Stimulated activated CD4-positive, alpha-beta T cell treated with anti-CD3 and anti-CD28 coated beads, TNF-alpha, amount 100 ng/mL, for 1 hour (primary cell): ENCODE measurements around the gene ALMS1.
"Not testable (repeated sequence)": the region's sequence is repeated elsewhere in the genome, so short reads cannot be mapped to it uniquely, and the experiment has no call there.

ENCODE experiments used
- DNase-seq, 3 donors: peaks; one replicate each; pipeline ENCODE4 v3.0.0-alpha.2; 2020; ENCODE audit warnings: low read depth in 3 of 3, low spot score in 1 of 3

Gene ALMS1

GRCh38 chr2:73386894-73387636 is 1.4 kb downstream of the ALMS1 start:
- DNase-seq, result no peak

GRCh38 chr2:73402386-73403103 is 16.9 kb downstream of the ALMS1 start:
- no peak for DNase-seq

- no peak for DNase-seq
Observed at GRCh38 chr2:73403237-73403636, 17.6 kb downstream of the ALMS1 start.

GRCh38 chr2:73404409-73404808 is 18.8 kb downstream of the ALMS1 start:
- no peak for DNase-seq

GRCh38 chr2:73406996-73407395 is 21.4 kb downstream of the ALMS1 start:
- no peak for DNase-seq

GRCh38 chr2:73408198-73408597 is 22.6 kb downstream of the ALMS1 start:
- no peak for DNase-seq

GRCh38 chr2:73414696-73415095 is 29.1 kb downstream of the ALMS1 start:
- no peak for DNase-seq

- DNase-seq, result no peak
Observed at GRCh38 chr2:73415906-73416305, 30.3 kb downstream of the ALMS1 start.

- no peak for DNase-seq
Observed at GRCh38 chr2:73418343-73418742, 32.7 kb downstream of the ALMS1 start.

- no peak for DNase-seq
Observed at GRCh38 chr2:73423913-73424312, 38.3 kb downstream of the ALMS1 start.

GRCh38 chr2:73426176-73426575 is 40.5 kb downstream of the ALMS1 start:
- no peak for DNase-seq

GRCh38 chr2:73436019-73436418 is 50.4 kb downstream of the ALMS1 start:
- no peak for DNase-seq

GRCh38 chr2:73444202-73444601 is 58.6 kb downstream of the ALMS1 start:
- no peak for DNase-seq

- DNase-seq, result no peak
Observed at GRCh38 chr2:73448856-73449255, 63.2 kb downstream of the ALMS1 start.

GRCh38 chr2:73449404-73449803 is 63.8 kb downstream of the ALMS1 start:
- no peak for DNase-seq

- no peak for DNase-seq
Observed at GRCh38 chr2:73451263-73451972, 65.8 kb downstream of the ALMS1 start.

- DNase-seq, result no peak
Observed at GRCh38 chr2:73457982-73458381, 72.3 kb downstream of the ALMS1 start.

- not testable (repeated sequence) for DNase-seq
Observed at GRCh38 chr2:73462388-73462787, 76.8 kb downstream of the ALMS1 start.

GRCh38 chr2:73468376-73468775 is 82.7 kb downstream of the ALMS1 start:
- DNase-seq, result no peak

GRCh38 chr2:73483874-73484273 is 98.2 kb downstream of the ALMS1 start:
- DNase-seq, result not testable (repeated sequence)

GRCh38 chr2:73487112-73487657 is 101.5 kb downstream of the ALMS1 start:
- no peak for DNase-seq

- no peak for DNase-seq
Observed at GRCh38 chr2:73488079-73488478, 102.4 kb downstream of the ALMS1 start.
